ENCODE data around the gene KSR2. TPM values are rescaled to one million over a fixed set of nuclear protein-coding genes. Genes with fewer than 3 reads are reported as not detected.

KSR2 gene
- total RNA-seq, 2 donors from 2014 or later, result 0.07 TPM; not detected in 1

GRCh38 chr12:117486840-117487659 lies 481.7 kb downstream of the KSR2 start:
- Histone ChIP-seq H3K36me3 (no peaks in the 10 kb centered on the region), H3K27ac (peak overlapping the region in 1 of 2 donors; percentile 64), H3K4me1 (ENCODE audit: control insufficient read depth in 1 of 2, low read depth in 2 of 2) (no peaks in the 10 kb centered on the region), H3K27me3 (replicated peaks; ENCODE audit: insufficient read depth) (no peaks in the 10 kb centered on the region), H3K4me3 (no peak overlapping the region), H3K9me3 (no peaks in the 10 kb centered on the region)
- ATAC-seq (ENCODE audit: insufficient number of reproducible peaks, low FRiP score, low read depth), result peak; percentile 68
- TF ChIP-seq CTCF (IDR thresholded peaks at IDR 0.05), result no peak
- DNase-seq (ENCODE audit: low spot score), result peak; percentile 5

- H3K27ac ChIP-seq, result peak overlapping the region in 1 of 2 donors; percentile 64
- no peaks in the 10 kb centered on the region for H3K9me3 ChIP-seq
- H3K4me3 ChIP-seq, result no peak overlapping the region
- no peaks in the 10 kb centered on the region for H3K27me3 ChIP-seq (replicated peaks; ENCODE audit: insufficient read depth)
- H3K36me3 ChIP-seq, result no peaks in the 10 kb centered on the region
- DNase-seq (ENCODE audit: low spot score), result no peak
- no peak for TF ChIP-seq CTCF (IDR thresholded peaks at IDR 0.05)
- no peaks in the 10 kb centered on the region for H3K4me1 ChIP-seq (ENCODE audit: control insufficient read depth in 1 of 2, low read depth in 2 of 2)
- ATAC-seq (ENCODE audit: insufficient number of reproducible peaks, low FRiP score, low read depth), result no peak
Measured at GRCh38 chr12:117485984-117486839, 482.6 kb downstream of the KSR2 start.

- Histone ChIP-seq H3K36me3 (no peaks in the 10 kb centered on the region), H3K27me3 (replicated peaks; ENCODE audit: insufficient read depth) (no peaks in the 10 kb centered on the region), H3K4me1 (ENCODE audit: control insufficient read depth in 1 of 2, low read depth in 2 of 2) (no peaks in the 10 kb centered on the region), H3K4me3 (no peak overlapping the region), H3K9me3 (no peaks in the 10 kb centered on the region), H3K27ac (no peak overlapping the region)
- DNase-seq (ENCODE audit: low spot score), result no peak
- no peak for ATAC-seq (ENCODE audit: insufficient number of reproducible peaks, low FRiP score, low read depth)
- TF ChIP-seq CTCF (IDR thresholded peaks at IDR 0.05), result no peak
Measured at GRCh38 chr12:117484901-117485300, 483.9 kb downstream of the KSR2 start.

GRCh38 chr12:117483501-117483900 lies 485.3 kb downstream of the KSR2 start:
- H3K4me3 ChIP-seq, result no peak overlapping the region
- ATAC-seq (ENCODE audit: insufficient number of reproducible peaks, low FRiP score, low read depth), result no peak
- H3K27me3 ChIP-seq (replicated peaks; ENCODE audit: insufficient read depth), result no peaks in the 10 kb centered on the region
- no peak for DNase-seq (ENCODE audit: low spot score)
- H3K27ac ChIP-seq, result no peak overlapping the region
- no peak for TF ChIP-seq CTCF (IDR thresholded peaks at IDR 0.05)
- no peaks in the 10 kb centered on the region for H3K36me3 ChIP-seq
- no peaks in the 10 kb centered on the region for H3K9me3 ChIP-seq
- no peaks in the 10 kb centered on the region for H3K4me1 ChIP-seq (ENCODE audit: control insufficient read depth in 1 of 2, low read depth in 2 of 2)

- Histone ChIP-seq H3K9me3 (no peaks in the 10 kb centered on the region), H3K4me1 (ENCODE audit: control insufficient read depth in 1 of 2, low read depth in 2 of 2) (no peaks in the 10 kb centered on the region), H3K27ac (no peak overlapping the region), H3K27me3 (replicated peaks; ENCODE audit: insufficient read depth) (no peaks in the 10 kb centered on the region), H3K4me3 (no peak overlapping the region), H3K36me3 (no peaks in the 10 kb centered on the region)
- ATAC-seq (ENCODE audit: insufficient number of reproducible peaks, low FRiP score, low read depth) (no peak), DNase-seq (ENCODE audit: low spot score) (no peak)
- TF ChIP-seq CTCF (IDR thresholded peaks at IDR 0.05), result no peak
Measured at GRCh38 chr12:117481470-117481869, 487.3 kb downstream of the KSR2 start.
